HG02588 (cell line): ENCODE data around the gene STX11.
"Not testable (repeated sequence)": the region's sequence is repeated elsewhere in the genome, so short reads cannot be mapped to it uniquely, and the experiment has no call there.

Experiments
- ATAC-seq: cut with Tn5 transposase; IDR thresholded peaks from one replicate; pipeline ENCODE4 v1.9.1; 2021; ENCODE audit warnings: mild to moderate bottlenecking, moderate library complexity; ENCODE audit not compliant: unreplicated experiment

The STX11 gene

DNA sequence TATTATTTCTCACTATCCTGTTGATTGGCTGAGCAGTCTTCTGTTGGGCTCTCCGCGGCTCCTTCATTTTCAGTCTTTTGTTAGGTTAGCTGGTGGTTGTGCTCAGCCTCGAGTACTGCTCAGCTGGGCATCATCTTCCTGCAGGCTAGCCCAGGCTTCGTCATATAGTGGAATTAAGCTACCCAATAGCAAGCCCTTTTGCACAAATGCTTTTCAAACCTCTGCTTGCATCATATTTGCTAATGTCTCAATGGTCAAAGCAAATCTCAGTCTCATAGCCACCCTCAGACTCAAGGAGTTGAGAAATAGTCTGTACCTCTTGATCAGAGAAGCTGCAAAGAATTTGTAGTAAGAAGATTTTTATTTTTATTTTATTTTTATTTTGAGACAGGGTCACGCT, 23.7 kb downstream of the STX11 start:
- no peak for ATAC-seq

DNA sequence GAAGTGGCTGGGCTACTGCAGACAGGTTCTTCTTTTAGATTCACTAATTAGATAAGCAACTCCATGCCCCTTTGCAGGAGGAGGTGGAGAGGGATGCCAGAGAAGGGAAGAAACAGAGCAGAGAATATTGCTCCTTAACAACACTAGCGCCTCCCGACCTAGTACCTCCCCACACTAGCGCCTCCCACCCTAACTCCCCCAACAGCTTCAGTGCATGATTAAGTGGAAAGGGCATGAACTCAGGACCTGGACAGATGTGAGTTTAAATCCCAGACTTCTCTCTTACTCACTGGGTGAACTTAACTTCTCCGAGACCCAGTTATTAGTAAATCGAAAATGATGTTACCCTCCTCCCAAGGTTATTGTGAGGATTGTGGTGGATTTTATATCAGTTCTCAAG, 25.7 kb downstream of the STX11 start:
- ATAC-seq: no peak

DNA sequence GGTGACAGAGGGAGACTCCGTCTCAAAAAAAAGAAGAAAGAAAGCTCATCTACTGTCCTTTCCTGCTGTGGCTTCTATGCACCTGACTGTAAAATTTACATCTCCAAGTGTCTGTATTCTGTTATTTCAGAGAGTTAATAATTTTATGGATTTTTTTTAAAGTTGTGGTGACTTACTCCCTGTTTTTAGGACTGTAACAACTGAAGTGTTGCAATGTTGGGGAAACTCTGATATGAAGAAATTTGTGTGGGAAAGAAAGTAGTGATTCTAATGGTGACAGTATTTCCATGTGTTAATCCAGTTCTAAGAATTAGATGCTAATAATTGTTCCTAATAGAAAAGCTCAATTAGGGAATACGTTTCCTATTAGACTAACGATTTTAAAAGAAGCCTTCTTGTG, 27.4 kb downstream of the STX11 start:
- ATAC-seq: no peak

DNA sequence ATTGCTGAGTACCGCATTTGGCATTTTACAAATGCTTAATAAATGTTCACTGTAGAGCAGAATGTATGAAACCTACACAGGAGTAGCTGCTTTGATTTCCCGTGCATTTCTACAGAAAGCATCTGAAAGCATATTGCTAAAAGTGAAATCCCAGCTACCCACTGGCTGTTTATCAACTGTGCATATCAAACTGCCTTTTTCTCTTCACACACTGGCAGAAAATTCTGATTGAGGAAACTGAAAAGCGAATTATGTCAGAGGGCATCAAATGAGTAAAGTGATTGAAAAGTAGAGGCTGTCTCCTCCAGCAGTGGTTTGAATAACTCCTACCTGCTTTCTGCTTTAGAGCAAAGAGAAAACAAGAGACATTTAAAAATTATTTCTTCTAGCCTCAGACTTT, 28.0 kb downstream of the STX11 start:
- ATAC-seq: no peak

DNA sequence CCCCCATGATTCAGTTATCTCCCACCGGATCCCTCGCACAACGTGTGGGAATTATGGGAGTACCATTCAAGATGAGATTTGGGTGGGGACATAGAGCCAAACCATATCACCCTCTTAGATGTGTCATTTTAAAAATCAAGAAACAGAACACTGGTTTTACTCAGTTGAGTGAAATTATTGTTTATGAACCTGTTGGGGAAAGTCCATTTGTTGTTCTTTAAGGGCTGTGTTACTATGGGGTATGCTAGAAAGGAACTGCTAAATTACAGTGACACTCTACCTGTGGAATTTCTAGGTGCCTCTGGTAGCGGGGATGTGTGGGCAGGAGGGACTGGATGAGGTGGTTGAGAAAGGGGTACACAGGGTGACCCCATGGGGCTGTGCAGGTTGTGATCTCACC, 28.9 kb downstream of the STX11 start:
- ATAC-seq: no peak

DNA sequence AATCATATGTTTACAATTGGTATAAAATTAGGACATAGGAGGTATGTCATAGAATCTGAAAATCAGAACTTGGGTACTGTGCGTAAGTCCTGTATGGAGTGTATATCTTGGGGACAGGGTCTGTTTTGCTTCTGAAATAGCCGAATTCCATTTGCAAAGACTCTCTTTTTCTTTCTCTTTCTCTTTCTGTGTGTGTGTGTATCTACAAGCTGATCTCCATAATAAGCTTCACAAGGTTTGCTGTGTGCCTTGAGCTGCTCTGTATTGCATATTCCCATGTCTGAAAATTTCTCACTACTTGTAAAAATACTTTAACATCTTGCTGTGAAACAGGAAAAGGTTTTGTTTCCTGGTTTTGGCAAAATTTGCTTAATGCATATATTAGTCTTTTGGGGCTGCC, 29.5 kb downstream of the STX11 start:
- no peak for ATAC-seq

DNA sequence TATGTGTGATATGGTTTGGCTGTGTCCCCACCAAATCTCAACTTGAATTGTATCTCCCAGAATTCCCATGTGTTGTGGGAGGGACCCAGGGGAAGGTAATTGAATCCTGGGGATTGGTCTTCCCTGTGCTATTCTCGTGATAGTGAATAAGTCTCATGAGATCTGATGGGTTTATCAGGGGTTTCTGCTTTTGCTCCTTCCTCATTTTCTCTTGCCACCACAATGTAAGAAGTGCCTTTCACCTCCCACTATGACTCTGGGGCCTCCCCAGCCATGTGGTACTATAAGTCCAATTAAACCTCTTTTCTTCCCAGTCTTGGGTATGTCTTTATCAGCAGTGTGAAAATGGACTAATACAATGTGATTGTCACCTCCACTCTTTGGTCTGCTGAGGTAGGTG, 30.0 kb downstream of the STX11 start:
- not testable (repeated sequence) for ATAC-seq

DNA sequence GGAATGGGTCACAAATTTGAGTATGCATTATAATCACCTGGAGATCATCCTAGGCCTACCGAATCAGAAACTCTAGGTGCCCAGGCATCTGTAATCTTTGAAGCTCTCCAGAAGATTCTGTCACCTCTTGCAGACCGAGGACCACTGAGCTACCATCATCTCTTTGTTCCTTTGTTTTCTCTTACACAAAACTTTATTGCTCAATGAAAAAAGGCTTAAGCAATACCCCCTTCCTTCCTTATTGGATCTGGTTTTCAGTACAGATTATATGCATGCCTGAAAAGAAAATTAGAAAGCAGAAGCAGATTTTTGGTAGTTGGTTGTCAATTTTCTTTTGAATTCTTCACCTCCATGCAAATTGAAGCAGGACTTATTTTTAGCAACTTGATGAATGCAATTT, 31.3 kb downstream of the STX11 start:
- ATAC-seq: no peak

DNA sequence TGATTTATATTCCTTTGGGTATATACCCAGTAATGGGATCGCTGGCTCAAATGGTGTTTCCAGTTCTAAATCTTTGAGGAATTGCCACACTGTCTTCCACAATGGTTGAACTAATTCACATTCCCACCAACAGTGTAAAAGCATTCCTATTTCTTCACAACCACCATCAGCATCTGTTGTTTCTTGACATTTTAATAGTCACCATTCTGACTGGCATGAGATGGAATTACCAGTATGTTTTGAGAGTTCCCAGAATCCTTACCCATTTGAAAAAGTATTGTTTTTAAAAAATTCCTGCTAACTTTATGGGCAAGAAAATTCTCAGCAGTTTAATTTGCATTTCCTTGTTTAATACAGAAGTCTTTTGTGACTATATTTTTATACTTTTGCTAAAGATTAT, 33.9 kb downstream of the STX11 start:
- not testable (repeated sequence) for ATAC-seq

DNA sequence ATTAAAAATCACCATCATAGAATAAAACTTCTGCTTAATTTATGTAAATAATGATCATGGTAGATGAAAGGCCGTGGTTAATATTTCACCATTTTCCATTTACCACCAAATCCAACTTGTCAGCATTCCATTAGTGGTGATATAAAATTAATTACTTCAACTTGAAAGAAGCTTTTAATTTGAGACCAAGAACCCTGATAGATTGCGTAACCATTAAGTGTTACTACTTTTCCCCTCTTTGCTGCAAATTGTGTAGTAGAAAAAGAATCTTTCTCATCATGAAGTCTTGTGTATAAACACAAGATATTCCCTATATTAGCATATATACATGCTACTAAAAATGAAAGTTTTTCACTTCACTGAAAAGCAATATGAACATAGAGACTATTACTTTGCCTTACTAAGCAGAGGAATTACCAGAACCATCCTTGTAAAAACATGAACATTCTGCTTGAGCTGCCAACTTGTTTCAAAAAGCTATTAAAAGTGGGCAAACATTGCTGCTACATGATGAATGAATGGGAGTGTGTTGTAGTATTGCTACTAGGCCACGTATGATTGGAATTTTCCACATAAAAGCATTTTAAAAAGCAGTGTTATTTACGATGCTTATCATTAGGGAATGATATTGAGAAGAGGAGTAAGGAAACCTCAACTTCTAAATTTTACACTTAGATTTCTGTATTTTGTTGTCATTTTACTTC, 35.0 kb downstream of the STX11 start:
- no peak for ATAC-seq

DNA sequence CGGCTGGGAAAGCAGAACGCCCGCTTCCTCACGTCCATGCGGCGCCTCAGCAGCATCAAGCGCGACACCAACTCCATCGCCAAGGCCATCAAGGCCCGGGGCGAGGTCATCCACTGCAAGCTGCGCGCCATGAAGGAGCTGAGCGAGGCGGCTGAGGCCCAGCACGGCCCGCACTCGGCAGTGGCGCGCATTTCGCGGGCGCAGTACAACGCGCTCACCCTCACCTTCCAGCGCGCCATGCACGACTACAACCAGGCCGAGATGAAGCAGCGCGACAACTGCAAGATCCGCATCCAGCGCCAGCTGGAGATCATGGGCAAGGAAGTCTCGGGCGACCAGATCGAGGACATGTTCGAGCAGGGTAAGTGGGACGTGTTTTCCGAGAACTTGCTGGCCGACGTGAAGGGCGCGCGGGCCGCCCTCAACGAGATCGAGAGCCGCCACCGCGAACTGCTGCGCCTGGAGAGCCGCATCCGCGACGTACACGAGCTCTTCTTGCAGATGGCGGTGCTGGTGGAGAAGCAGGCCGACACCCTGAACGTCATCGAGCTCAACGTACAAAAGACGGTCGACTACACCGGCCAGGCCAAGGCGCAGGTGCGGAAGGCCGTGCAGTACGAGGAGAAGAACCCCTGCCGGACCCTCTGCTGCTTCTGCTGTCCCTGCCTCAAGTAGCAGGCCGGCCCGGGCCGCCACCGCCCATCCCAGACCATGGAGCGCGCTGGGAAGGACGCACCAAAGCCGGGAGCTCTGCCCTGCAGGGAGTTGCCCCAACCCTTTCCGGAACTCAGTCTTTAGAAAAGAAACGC, 36.7 kb downstream of the STX11 start:
- no peak for ATAC-seq

DNA sequence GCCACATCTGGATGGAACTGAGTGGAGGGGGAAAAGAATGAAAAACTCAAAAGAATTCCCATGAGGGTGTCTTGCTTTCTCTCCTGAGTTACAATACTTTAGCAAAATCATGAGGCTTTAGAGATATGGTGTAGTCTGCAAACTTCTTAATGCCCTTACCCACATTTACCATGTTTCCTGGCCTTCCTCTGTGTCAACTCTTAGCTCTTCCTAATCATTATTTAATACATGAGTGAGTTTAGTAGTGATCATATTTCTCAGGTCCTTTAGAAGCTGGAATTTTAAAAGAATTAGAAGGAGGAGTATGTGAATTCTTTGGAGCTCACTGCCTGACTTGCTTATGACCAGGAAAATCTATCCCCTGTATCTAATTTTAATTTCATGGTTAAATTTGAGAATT, 39.0 kb downstream of the STX11 start:
- ATAC-seq: no peak

DNA sequence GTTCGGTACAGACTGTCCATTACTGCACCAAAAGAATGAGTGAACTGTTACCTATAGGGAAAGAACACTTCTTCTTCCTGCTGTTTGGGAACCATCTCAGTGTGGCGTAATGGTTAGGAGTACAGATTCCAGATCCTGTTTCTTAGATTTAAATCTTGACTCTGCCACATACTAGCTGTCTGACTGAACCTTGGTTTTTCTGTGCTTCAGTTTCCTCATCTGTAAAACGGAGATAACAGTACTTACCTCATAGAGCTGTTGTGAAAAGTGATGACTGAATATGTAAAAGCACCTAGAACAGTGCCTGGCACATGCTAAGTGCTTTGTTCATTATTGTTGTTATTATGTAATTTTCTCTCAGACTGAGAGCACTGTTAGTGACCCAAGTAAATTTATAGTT, 39.8 kb downstream of the STX11 start:
- no peak for ATAC-seq

DNA sequence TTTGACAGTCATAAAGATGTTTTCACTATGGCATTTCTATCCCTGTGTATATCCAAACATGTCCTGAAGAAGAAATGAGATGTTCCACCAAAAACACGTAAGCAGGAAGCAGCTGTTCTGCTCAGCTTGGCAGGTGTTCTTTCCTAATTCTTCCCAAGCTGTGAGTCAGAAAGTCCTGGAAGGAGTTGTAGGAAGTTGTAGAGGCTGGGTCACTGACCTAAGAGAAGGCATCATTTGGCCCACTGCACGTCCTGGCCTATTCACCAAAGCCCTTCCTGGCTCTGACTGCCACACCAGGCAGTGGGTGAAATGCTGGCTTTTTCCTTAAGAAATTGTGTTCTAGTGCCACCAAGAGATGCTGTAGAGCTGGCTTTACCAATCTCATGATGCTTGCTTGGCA, 40.3 kb downstream of the STX11 start:
- ATAC-seq: no peak

DNA sequence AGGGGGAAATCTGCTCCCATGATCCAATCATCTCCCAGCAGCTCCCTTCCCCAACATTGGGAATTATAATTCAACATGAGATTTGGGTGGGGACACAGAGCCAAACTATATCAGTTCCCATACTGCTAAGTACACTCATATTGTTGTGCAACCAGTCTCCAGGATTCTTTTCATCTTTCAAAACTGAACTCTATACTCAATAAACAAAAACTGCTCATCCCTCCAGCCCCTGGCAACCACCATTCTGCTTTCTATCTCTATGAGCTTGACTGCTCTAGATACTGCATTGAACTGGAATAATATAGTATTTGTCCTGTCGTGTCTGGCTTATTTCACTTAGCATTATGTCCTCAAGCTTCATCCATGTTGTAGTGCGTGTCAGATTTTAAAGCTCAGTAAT, 42.9 kb downstream of the STX11 start:
- no peak for ATAC-seq

DNA sequence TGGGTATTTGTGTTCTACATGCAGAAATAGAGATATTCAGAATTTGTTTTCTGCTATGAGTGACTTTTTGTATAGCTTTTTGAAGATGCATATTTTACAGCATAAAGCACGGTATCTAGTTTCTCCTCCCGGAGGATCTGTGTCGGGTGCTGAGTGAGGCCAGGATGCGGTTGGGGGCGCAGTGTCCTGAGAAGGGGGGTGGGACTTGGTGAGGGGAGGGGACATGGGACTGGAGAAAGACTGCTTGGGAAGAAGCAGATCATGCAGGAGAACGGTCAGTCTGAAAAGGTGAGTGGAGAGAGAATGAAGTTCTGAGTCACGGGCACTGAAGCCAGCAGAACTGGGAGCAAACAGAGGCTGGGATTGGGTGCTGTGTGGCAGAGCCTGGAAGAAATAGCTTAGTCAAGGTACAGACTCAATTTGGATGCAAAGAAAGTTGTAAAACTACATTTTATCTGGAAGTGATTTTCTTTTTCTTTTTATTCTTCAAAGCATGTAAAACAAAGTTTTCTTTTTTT, 44.0 kb downstream of the STX11 start:
- no peak for ATAC-seq

DNA sequence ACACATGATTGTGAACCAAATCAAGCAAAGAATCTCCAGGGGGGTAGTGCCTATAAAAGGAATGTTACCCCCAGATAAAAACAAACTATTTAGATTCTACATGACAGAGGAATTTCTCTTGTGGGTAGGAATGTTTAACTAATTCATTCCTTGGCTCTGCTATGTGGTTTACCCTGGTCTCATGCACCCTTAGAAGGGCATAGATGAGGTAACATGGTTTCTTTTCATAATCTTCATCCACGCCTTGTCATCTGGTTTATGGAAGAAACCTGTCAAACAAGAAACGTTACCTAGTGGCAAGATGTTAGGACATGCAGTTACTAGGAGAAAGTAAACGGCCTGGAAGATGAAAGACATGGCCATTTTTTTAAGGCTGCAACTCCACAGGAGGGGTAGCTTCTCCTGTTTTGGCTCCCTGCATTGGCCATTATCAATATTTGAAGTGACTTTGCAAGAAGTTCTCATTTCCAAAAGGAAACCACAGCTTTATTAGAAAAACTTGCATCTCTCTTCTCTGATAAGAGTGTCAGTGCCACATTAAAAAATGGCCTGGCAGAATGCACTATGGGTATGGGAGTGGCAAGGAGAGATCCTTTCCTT, 45.5 kb downstream of the STX11 start:
- ATAC-seq: no peak

DNA sequence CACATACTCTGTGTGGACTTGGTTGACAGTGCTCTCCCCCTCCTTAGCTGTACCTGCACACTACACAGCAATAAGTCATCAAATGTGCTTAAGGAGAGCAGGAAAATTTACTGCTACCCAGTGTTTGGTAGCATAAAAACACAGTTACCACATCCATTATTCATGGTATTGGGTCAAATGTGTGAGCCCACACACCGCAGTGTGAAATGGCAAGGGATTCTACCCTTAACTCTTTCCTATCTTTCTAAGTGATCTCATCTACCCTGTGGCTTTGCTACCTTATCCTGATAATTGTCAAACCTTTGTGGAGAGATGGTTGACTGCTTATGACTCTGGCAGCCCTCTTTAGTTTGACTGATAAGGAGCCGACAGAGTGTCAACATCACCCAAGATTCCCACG, 47.6 kb downstream of the STX11 start:
- ATAC-seq: no peak

DNA sequence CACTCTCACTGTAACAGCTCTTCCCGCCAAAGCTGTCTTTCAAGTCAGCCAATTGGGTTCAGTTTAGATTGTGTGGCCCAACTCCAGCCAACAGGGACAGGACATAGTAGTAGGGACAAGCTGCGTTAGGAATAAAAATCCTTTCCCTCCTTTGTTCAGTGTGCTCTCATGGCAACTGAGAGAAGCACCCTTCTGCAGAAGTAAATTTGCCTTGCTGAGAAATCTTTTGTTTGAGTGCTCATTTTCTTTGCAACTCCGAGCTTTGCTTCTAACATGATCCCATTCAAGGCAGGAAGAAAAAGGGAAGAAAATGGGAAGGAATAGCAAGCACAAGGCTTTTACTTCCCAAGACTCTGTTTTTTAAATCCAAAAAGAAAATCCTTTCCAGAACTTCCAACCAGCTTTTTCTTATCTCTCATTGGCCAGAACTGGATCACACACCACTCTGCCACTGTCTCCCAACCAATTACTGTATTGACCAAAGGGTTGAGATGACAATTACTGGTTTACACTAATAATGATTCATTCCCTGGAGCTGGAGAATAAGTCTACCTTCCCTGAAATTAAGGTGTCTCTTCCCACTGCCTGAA, 52.7 kb downstream of the STX11 start:
- ATAC-seq: no peak

DNA sequence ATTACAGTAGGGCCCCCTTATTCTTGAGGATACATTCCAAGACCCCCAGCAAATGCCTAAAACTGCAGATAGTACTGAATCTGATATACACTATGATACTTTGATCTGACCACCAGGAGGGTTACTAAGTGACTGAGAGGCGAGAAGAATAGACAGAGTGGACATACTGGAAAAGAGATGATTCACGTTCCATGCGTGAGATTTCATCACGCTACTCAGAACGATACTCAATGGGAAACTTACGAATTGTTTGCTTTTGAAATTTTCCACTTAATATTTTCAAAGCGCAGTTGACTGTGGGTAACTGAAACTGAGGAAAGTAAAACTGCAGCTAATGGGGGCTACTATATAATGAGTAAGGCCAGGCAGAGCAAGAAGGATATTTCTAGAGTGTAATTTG, 60.8 kb downstream of the STX11 start:
- ATAC-seq: no peak

DNA sequence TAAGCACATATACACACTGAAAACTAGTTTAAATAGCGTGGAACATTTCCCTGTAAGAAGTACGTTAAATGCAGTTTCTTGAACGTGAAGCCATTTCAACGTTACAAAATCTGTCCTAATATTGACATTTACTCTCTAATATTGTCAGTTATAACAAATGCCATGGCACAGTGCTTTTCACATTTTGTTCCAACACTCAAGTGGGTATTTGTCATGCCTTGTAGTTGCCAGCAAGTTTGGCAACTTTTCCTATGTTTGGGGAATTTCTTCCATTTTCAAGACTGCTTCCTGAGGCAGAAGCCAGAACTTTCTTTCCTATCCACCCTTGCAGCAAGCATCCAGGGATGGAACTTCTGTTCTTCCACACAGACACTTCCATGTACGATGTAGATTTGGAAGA, 63.0 kb downstream of the STX11 start:
- ATAC-seq: no peak

DNA sequence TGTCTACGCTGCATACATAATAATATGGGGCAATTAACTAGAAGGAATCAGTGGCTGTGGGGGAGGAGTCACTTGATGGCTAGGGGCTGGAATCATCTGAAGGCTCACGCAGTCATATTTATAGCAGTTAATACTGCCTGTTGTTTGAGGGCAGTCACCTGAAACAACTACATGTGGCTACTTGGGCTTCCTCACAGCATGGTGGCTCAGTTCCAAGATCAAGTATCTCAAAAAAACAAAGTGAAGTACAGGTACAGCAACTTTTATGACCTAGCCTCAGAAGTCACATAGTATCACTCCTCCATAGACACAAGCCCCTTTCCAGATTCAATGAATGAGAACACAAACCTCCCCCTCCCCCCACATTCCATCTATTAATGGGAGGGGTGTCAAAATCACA, 63.7 kb downstream of the STX11 start:
- no peak for ATAC-seq
